Suppressor macrophage treated with lipopolysaccharide for 4 hours (primary cell): ENCODE measurements around the gene CHMP4B.

Experiments
- DNase-seq: peaks from one replicate; pipeline ENCODE4 v3.0.0-alpha.2; 2020

CHMP4B gene

GRCh38 chr20:33841436-33841799, 30.3 kb downstream of the CHMP4B start:
- no peak for DNase-seq

- no peak for DNase-seq
These were observed 31.2 kb downstream of the CHMP4B start for GRCh38 chr20:33842346-33842745.

GRCh38 chr20:33843050-33843449, 31.9 kb downstream of the CHMP4B start:
- peak; percentile 25 for DNase-seq

GRCh38 chr20:33843854-33844253, 32.7 kb downstream of the CHMP4B start:
- no peak for DNase-seq

- DNase-seq: no peak
These were observed 35.3 kb downstream of the CHMP4B start for GRCh38 chr20:33846291-33846935.

GRCh38 chr20:33847006-33847405, 35.9 kb downstream of the CHMP4B start:
- no peak for DNase-seq

- DNase-seq: no peak
These were observed 37.2 kb downstream of the CHMP4B start for GRCh38 chr20:33848391-33848790.

- no peak for DNase-seq
These were observed 39.0 kb downstream of the CHMP4B start for GRCh38 chr20:33850159-33850558.

GRCh38 chr20:33851842-33852466, 40.8 kb downstream of the CHMP4B start:
- no peak for DNase-seq

- DNase-seq: no peak
These were observed 41.7 kb downstream of the CHMP4B start for GRCh38 chr20:33852626-33853506.

GRCh38 chr20:33853507-33853813, 42.3 kb downstream of the CHMP4B start:
- no peak for DNase-seq

GRCh38 chr20:33857722-33858563, 46.8 kb downstream of the CHMP4B start:
- no peak for DNase-seq

- DNase-seq: no peak
These were observed 47.5 kb downstream of the CHMP4B start for GRCh38 chr20:33858666-33859065.

- DNase-seq: no peak
These were observed 48.1 kb downstream of the CHMP4B start for GRCh38 chr20:33859157-33859695.

GRCh38 chr20:33859751-33860150, 48.6 kb downstream of the CHMP4B start:
- DNase-seq: no peak

GRCh38 chr20:33861458-33861857, 50.3 kb downstream of the CHMP4B start:
- DNase-seq: no peak

GRCh38 chr20:33862709-33863403, 51.7 kb downstream of the CHMP4B start:
- peak; percentile 29 for DNase-seq

GRCh38 chr20:33863440-33864323, 52.5 kb downstream of the CHMP4B start:
- no peak for DNase-seq

- DNase-seq: no peak
These were observed 53.3 kb downstream of the CHMP4B start for GRCh38 chr20:33864324-33864963.

GRCh38 chr20:33865761-33866370, 54.7 kb downstream of the CHMP4B start:
- DNase-seq: no peak
